ACHN (cell line): ENCODE data around the gene SPON2.
A peak's percentile ranks its signal among the peaks of the same experiment; 100 is the strongest.

Source experiments
- DNase-seq: peaks from one replicate; pipeline ENCODE4 v3.0.0-alpha.2; 2015
- in situ Hi-C: cut with HindIII; loops from 2 replicates; pipeline ENCODE4 v1.10.0; 2017; ENCODE audit warnings: low sequenced_read_pairs, low pct_ligation_motif_present, low pct_unique_long_range_greater_than_20kb

Gene SPON2

GRCh38 chr4:1177274-1178141 lies 5.1 kb upstream of the SPON2 start:
- in situ Hi-C loops, result no loop called here
- no peak for DNase-seq

- in situ Hi-C loops, result no loop called here
- DNase-seq, result no peak
These were observed 4.3 kb upstream of the SPON2 start for GRCh38 chr4:1176398-1177273.

GRCh38 chr4:1175635-1176229 lies 3.3 kb upstream of the SPON2 start:
- in situ Hi-C loops, result no loop called here
- DNase-seq, result no peak

GRCh38 chr4:1174941-1175634 lies 2.7 kb upstream of the SPON2 start:
- in situ Hi-C loops, result no loop called here
- no peak for DNase-seq

GRCh38 chr4:1172971-1173757 lies 781 bp upstream of the SPON2 start:
- in situ Hi-C loops, result no loop called here
- no peak for DNase-seq

- in situ Hi-C loops, result no loop called here
- DNase-seq, result no peak
These were observed 814 bp downstream of the SPON2 start for GRCh38 chr4:1171311-1172227.

- no peak for DNase-seq
- in situ Hi-C loops, result no loop called here
These were observed 1.4 kb downstream of the SPON2 start for GRCh38 chr4:1170976-1171310.

- in situ Hi-C loops, result no loop called here
- DNase-seq, result no peak
These were observed 2.0 kb downstream of the SPON2 start for GRCh38 chr4:1170156-1170975.

GRCh38 chr4:1169691-1170096 lies 2.7 kb downstream of the SPON2 start:
- no peak for DNase-seq
- in situ Hi-C loops, result no loop called here

- in situ Hi-C loops, result no loop called here
These were observed 3.2 kb downstream of the SPON2 start for GRCh38 chr4:1169171-1169671.

GRCh38 chr4:1168191-1169101 lies 3.9 kb downstream of the SPON2 start:
- DNase-seq, result no peak
- in situ Hi-C loops, result no loop called here

More at GRCh38 chr4:1169171-1169671, 3.2 kb downstream of the SPON2 start:
- no peak for DNase-seq

- peak; percentile 94 for DNase-seq
- in situ Hi-C loops, result no loop called here
These were observed 5.0 kb downstream of the SPON2 start for GRCh38 chr4:1167244-1167949.

GRCh38 chr4:1166509-1167243 lies 5.7 kb downstream of the SPON2 start:
- in situ Hi-C loops, result no loop called here
- no peak for DNase-seq

- in situ Hi-C loops, result no loop called here
- DNase-seq, result no peak
These were observed 7.3 kb downstream of the SPON2 start for GRCh38 chr4:1164956-1165545.
